SKM-1 (cell line): ENCODE results near the gene SLC25A26.

Experiments
- DNase-seq: peaks from one replicate; lab custom pipeline; 2025; ENCODE audit not compliant: unreplicated experiment; lab: John Stamatoyannopoulos, UW

Gene SLC25A26

GRCh38 chr3:66367979-66368378, 147.2 kb downstream of the SLC25A26 start:
- no peak for DNase-seq

GRCh38 chr3:66370179-66370578, 149.4 kb downstream of the SLC25A26 start:
- no peak for DNase-seq

GRCh38 chr3:66371432-66371831, 150.6 kb downstream of the SLC25A26 start:
- no peak for DNase-seq

GRCh38 chr3:66372681-66373350, 152.0 kb downstream of the SLC25A26 start:
- DNase-seq, result no peak

- DNase-seq, result no peak
Observed at GRCh38 chr3:66376568-66376967, 155.8 kb downstream of the SLC25A26 start.

- no peak for DNase-seq
Observed at GRCh38 chr3:66377800-66378199, 157.0 kb downstream of the SLC25A26 start.

- DNase-seq, result no peak
Observed at GRCh38 chr3:66378256-66378655, 157.5 kb downstream of the SLC25A26 start.

- no peak for DNase-seq
Observed at GRCh38 chr3:66379565-66379964, 158.8 kb downstream of the SLC25A26 start.

- no peak for DNase-seq
Observed at GRCh38 chr3:66380200-66380932, 159.6 kb downstream of the SLC25A26 start.

GRCh38 chr3:66381626-66382025, 160.8 kb downstream of the SLC25A26 start:
- DNase-seq, result no peak

GRCh38 chr3:66382142-66382541, 161.3 kb downstream of the SLC25A26 start:
- no peak for DNase-seq

- no peak for DNase-seq
Observed at GRCh38 chr3:66383023-66383422, 162.2 kb downstream of the SLC25A26 start.

- no peak for DNase-seq
Observed at GRCh38 chr3:66383998-66384745, 163.4 kb downstream of the SLC25A26 start.

- DNase-seq, result no peak
Observed at GRCh38 chr3:66385066-66385465, 164.3 kb downstream of the SLC25A26 start.

GRCh38 chr3:66386011-66386924, 165.5 kb downstream of the SLC25A26 start:
- no peak for DNase-seq

GRCh38 chr3:66386925-66387650, 166.3 kb downstream of the SLC25A26 start:
- no peak for DNase-seq

GRCh38 chr3:66390013-66390412, 169.2 kb downstream of the SLC25A26 start:
- no peak for DNase-seq

GRCh38 chr3:66392512-66392911, 171.7 kb downstream of the SLC25A26 start:
- no peak for DNase-seq

- DNase-seq, result no peak
Observed at GRCh38 chr3:66392966-66393332, 172.1 kb downstream of the SLC25A26 start.

- DNase-seq, result no peak
Observed at GRCh38 chr3:66393333-66394005, 172.7 kb downstream of the SLC25A26 start.
